CD4-positive, alpha-beta memory T cell (primary cell): ENCODE results near the gene USP16. TPM values are rescaled to one million over a fixed set of nuclear protein-coding genes. Genes with fewer than 3 reads are reported as not detected.
"Not testable (repeated sequence)": the region's sequence is repeated elsewhere in the genome, so short reads cannot be mapped to it uniquely, and the experiment has no call there.

Source experiments
- CTCF ChIA-PET: fragments of 350-600 bp; sonication (Branson Sonifier 250); formaldehyde crosslinking; loops from one replicate; lab custom pipeline; 2021; ENCODE audit warnings: inconsistent platforms; ENCODE audit not compliant: partially characterized antibody; lab: Charles Lee
- POLR2A ChIA-PET: fragments of 350-600 bp; sonication (Branson Sonifier 250); formaldehyde crosslinking; loops from one replicate; lab custom pipeline; 2021; ENCODE audit not compliant: partially characterized antibody; lab: Charles Lee
- DNase-seq, 5 donors: peaks; one replicate each; pipeline versions ENCODE4 v3.0.0 to v3.0.0-alpha.2; 2020 to 2022; ENCODE audit warnings: mixed read lengths in 1 of 5
- H3K27ac ChIP-seq: one replicate; pipeline ENCODE4 v1.7.0; 2013; ENCODE audit warnings: low read depth, low read length
- H3K27me3 ChIP-seq: 2 replicates; pipeline ENCODE4 v1.7.0; 2013; ENCODE audit warnings: mild to moderate bottlenecking, low read length, moderate library complexity; ENCODE audit not compliant: insufficient read depth
- H3K36me3 ChIP-seq: 2 replicates; pipeline ENCODE4 v1.7.0; 2013; ENCODE audit warnings: mild to moderate bottlenecking, low read length, moderate library complexity; ENCODE audit not compliant: insufficient read depth
- H3K4me1 ChIP-seq: 2 replicates; pipeline ENCODE4 v1.7.0; 2013; ENCODE audit warnings: mild to moderate bottlenecking, low read length, moderate library complexity; ENCODE audit not compliant: insufficient read depth
- H3K4me3 ChIP-seq, 2 donors: one replicate each; pipeline ENCODE4 v1.7.0; 2013; ENCODE audit warnings: low read length in 2 of 2, mild to moderate bottlenecking in 1 of 2
- H3K9me3 ChIP-seq, 2 donors: one replicate each; pipeline ENCODE4 v1.7.0; 2013; ENCODE audit warnings: low read length in 2 of 2, control low read depth in 1 of 2; ENCODE audit not compliant: control insufficient read depth in 1 of 2
- H3K27ac Mint-ChIP-seq, 7 donors: one replicate each; pipeline ENCODE4 v1.8.0; 2020 to 2021; ENCODE audit warnings: mixed read lengths in 7 of 7, mild to moderate bottlenecking in 6 of 7, inconsistent platforms in 3 of 7, moderate library complexity in 3 of 7
- H3K27me3 Mint-ChIP-seq, 2 donors: one replicate each; pipeline ENCODE4 v1.8.0; 2020 to 2021; ENCODE audit warnings: mixed read lengths in 2 of 2
- H3K36me3 Mint-ChIP-seq, 2 donors: one replicate each; pipeline ENCODE4 v1.8.0; 2020 to 2021; ENCODE audit warnings: mixed read lengths in 2 of 2, inconsistent platforms in 1 of 2, mild to moderate bottlenecking in 1 of 2
- H3K4me1 Mint-ChIP-seq, 4 donors: one replicate each; pipeline ENCODE4 v1.8.0; 2020 to 2021; ENCODE audit warnings: mixed read lengths in 4 of 4, mild to moderate bottlenecking in 1 of 4
- H3K4me3 Mint-ChIP-seq, 8 donors: one replicate each; pipeline ENCODE4 v1.8.0; 2020 to 2021; ENCODE audit warnings: mixed read lengths in 8 of 8, mild to moderate bottlenecking in 7 of 8, moderate library complexity in 6 of 8, inconsistent platforms in 3 of 8
- H3K9me3 Mint-ChIP-seq, 8 donors: one replicate each; pipeline ENCODE4 v1.8.0; 2020 to 2021; ENCODE audit warnings: mixed read lengths in 8 of 8, mild to moderate bottlenecking in 5 of 8, inconsistent platforms in 3 of 8, moderate library complexity in 1 of 8
- intact Hi-C: fragments of 100-400 bp; cut with micrococcal nuclease; formaldehyde crosslinking; loops from one replicate; pipeline ENCODE4 v1.15.1; 2023
- polyA plus RNA-seq, 2 donors: library from polyadenylated mRNA; unstranded; fragments of 300-500 nt; fragmentation: Illumina TruSeq; gene quantifications; one replicate each; pipeline ENCODE4 v1.2.3, GENCODE V29; 2021
- total RNA-seq, 2 experiments: library from RNA; stranded (reverse); gene quantifications; one replicate each; pipeline ENCODE4 v1.2.3, GENCODE V29; 2021

Gene USP16
- total and polyA plus RNA-seq, 4 experiments from 2014 or later = 19.6 to 57.2 (median 46.6) TPM

DNA sequence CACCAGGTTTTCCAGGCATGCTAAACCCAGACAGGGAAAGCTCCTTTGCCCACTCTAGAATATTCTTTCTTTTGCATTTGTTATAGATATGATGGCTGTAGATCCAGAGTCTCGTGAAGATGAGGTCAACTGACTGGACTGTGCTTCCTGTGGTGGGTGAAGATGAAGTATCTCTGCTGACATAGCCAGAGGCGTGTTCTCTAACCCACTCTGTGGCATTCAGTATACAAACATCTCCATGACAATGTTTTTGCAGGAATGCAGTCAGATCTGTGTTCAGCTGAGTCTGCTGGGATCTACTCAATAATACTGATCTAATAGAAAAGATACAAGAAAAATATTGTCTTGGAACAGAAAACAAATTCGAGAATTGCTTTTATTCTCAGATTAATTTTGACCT is 16.7 kb upstream of the USP16 start:
- H3K27ac Mint-ChIP-seq = no peak overlapping the region
- intact Hi-C loops = no loop called here

GRCh38 chr21:29008367-29008766 is 16.1 kb upstream of the USP16 start:
- Mint-ChIP-seq H3K4me1 (peaks cover 0 to 6% (median 0%) of the 10 kb centered on the region in 4 donors), H3K4me3 (no peak overlapping the region), H3K27me3 (no peaks in the 10 kb centered on the region), H3K27ac (no peak overlapping the region), H3K9me3 (no peaks in the 10 kb centered on the region), H3K36me3 (peaks cover 0 to 13% of the 10 kb centered on the region in 2 donors)
- Histone ChIP-seq H3K9me3 (no peaks in the 10 kb centered on the region), H3K4me3 (no peak overlapping the region), H3K36me3 (no peaks in the 10 kb centered on the region), H3K27ac (no peak overlapping the region), H3K4me1 (peaks cover 5% of the 10 kb centered on the region), H3K27me3 (no peaks in the 10 kb centered on the region)
- intact Hi-C loops = no loop called here
- POLR2A ChIA-PET = interaction anchor here (1.3 to 10.3 kb wide), 2 partner anchors 13 to 16 kb away, joined by 3 to 383 read pairs; partner anchors contain the start of genes LTN1, RWDD2B and USP16
- CTCF ChIA-PET = interaction anchor here (0.9 to 1.8 kb wide), 2 partner anchors 14 to 340 kb away, joined by 3 to 5 read pairs; no protein-coding TSS in a partner anchor
- DNase-seq = no peak

More for the DNA sequence above, 16.7 kb upstream of the USP16 start:
- Histone ChIP-seq H3K36me3 (no peaks in the 10 kb centered on the region), H3K4me1 (peaks cover 5% of the 10 kb centered on the region), H3K4me3 (no peak overlapping the region), H3K27me3 (no peaks in the 10 kb centered on the region), H3K9me3 (no peaks in the 10 kb centered on the region), H3K27ac (no peak overlapping the region)
- no peak for DNase-seq
- ChIA-PET POLR2A (interaction anchor here (10.3 kb wide), 1 partner anchor 13 kb away, joined by 383 read pairs; the partner anchor contains the start of genes RWDD2B and USP16), CTCF (interaction anchor here (0.9 kb wide), 1 partner anchor 340 kb away, joined by 3 read pairs; no protein-coding TSS in a partner anchor)
- Mint-ChIP-seq H3K36me3 (peaks cover 0 to 13% of the 10 kb centered on the region in 2 donors), H3K4me3 (no peak overlapping the region), H3K9me3 (no peaks in the 10 kb centered on the region), H3K27me3 (no peaks in the 10 kb centered on the region), H3K4me1 (peaks cover 0 to 8% (median under 1%) of the 10 kb centered on the region in 4 donors)

GRCh38 chr21:29011236-29011635 is 13.2 kb upstream of the USP16 start:
- DNase-seq, H3K4me3 Mint-ChIP-seq, H3K36me3 ChIP-seq, H3K4me1 ChIP-seq, intact Hi-C loops, H3K27ac Mint-ChIP-seq, H3K27me3 ChIP-seq, H3K4me3 ChIP-seq, H3K9me3 ChIP-seq, H3K4me1 Mint-ChIP-seq, CTCF ChIA-PET, H3K27ac ChIP-seq, POLR2A ChIA-PET, H3K27me3 Mint-ChIP-seq, H3K9me3 Mint-ChIP-seq: not testable (repeated sequence)
- H3K36me3 Mint-ChIP-seq = peaks cover 0 to 13% of the 10 kb centered on the region in 2 donors

DNA sequence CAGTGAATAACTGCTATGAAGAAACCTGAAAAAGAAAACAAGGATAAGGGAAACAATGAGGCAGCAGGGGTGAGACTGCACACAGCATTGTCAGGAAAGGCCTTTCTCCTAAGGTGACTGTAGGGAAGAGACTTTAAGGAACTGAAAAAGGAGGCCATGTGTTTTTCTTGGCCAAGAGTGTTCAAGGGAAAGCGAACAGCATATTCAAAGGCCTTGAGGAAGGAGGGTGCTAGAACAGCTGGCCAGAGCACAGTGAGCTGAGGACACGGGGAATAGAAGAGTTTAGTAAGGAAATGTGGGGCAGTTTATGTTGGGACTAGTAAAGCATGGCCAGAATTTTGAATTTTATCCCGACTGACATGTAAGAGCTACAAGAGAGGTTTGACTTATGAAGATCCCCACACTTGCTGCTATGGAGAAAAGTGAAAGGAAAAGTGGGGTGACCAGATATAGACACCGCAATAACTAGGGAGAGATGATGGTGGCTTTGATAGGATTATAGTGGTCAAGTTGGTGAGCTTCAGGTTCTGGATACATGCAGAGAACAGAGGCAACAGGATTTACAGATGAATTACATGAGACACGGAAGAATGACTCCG is 6.7 kb upstream of the USP16 start:
- Histone ChIP-seq H3K27me3 (no peaks in the 10 kb centered on the region), H3K4me1 (peaks cover 31% of the 10 kb centered on the region), H3K36me3 (no peaks in the 10 kb centered on the region), H3K9me3 (no peaks in the 10 kb centered on the region), H3K4me3 (peak overlapping the region in 1 of 2 donors; percentile 93), H3K27ac (peak overlapping the region; percentile 5)
- H3K36me3 Mint-ChIP-seq = peaks cover 0 to 6% of the 10 kb centered on the region in 2 donors
- ChIA-PET POLR2A (interaction anchor here (1.4 to 10.5 kb wide), 4 partner anchors 13 to 56 kb away, joined by 4 to 383 read pairs (median 26); partner anchors contain the start of genes CCT8 and LTN1), CTCF (interaction anchor here (1.7 to 1.8 kb wide), 2 partner anchors 14 to 15 kb away, joined by 4 to 12 read pairs; no protein-coding TSS in a partner anchor)
- peak overlapping the region; percentile 82 to 94 (median 90) for H3K4me3 Mint-ChIP-seq
- DNase-seq = no peak
- peaks cover 15 to 47% (median 32%) of the 10 kb centered on the region in 4 donors for H3K4me1 Mint-ChIP-seq
- H3K9me3 Mint-ChIP-seq = no peaks in the 10 kb centered on the region
- no peaks in the 10 kb centered on the region for H3K27me3 Mint-ChIP-seq
- intact Hi-C loops = no loop called here
- H3K27ac Mint-ChIP-seq = peak overlapping the region; percentile 78 to 99 (median 84)

- H3K9me3 Mint-ChIP-seq = no peaks in the 10 kb centered on the region
- no peaks in the 10 kb centered on the region for H3K27me3 Mint-ChIP-seq
- ChIA-PET POLR2A (interaction anchor here (1.0 to 10.5 kb wide), 7 partner anchors 14 to 281 kb away, joined by 3 to 383 read pairs (median 5); partner anchors contain the start of genes CCT8 and LTN1), CTCF (interaction anchor here (1.7 to 1.8 kb wide), 2 partner anchors 15 to 16 kb away, joined by 4 to 12 read pairs; no protein-coding TSS in a partner anchor)
- intact Hi-C loops = no loop called here
- Histone ChIP-seq H3K4me1 (peaks cover 39% of the 10 kb centered on the region), H3K27me3 (no peaks in the 10 kb centered on the region), H3K27ac (peak overlapping the region; percentile 92), H3K36me3 (no peaks in the 10 kb centered on the region), H3K9me3 (no peaks in the 10 kb centered on the region), H3K4me3 (peak overlapping the region; percentile 68 to 93)
- peaks cover 0 to 6% of the 10 kb centered on the region in 2 donors for H3K36me3 Mint-ChIP-seq
- peak overlapping the region; percentile 78 to 99 (median 96) for H3K27ac Mint-ChIP-seq
- peak overlapping the region; percentile 82 to 94 (median 92) for H3K4me3 Mint-ChIP-seq
- peaks cover 19 to 52% (median 38%) of the 10 kb centered on the region in 4 donors for H3K4me1 Mint-ChIP-seq
- DNase-seq = no peak
Observed at GRCh38 chr21:29018540-29018939, 5.9 kb upstream of the USP16 start.

DNA sequence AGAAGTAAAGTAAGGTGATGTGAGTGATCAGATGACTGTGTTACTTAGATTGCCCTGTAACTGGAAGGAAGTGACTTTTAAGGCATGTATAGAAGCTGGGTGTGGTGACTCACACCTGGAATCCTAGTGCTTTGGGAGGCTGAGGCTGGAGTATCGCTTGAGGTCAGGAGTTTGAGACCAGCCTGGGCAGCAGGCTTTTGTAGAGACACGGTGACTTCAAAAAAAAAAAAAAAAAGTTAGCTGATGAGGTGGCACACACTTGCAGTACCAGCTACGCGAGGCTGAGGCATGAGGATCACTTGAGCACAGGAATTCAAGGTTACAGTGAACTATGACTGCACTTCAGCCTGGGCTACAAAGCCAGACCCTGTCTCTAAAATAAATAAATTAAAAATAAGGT is 2.3 kb upstream of the USP16 start:
- POLR2A ChIA-PET = interaction anchor here (5.9 to 10.5 kb wide), 3 partner anchors 18 to 49 kb away, joined by 70 to 383 read pairs (median 107); partner anchors contain the start of genes CCT8 and LTN1
- Mint-ChIP-seq H3K4me3 (peak overlapping the region; percentile 4 to 72 (median 48)), H3K4me1 (peaks cover 35 to 83% (median 64%) of the 10 kb centered on the region in 4 donors), H3K36me3 (peaks cover 0 to 28% of the 10 kb centered on the region in 2 donors), H3K9me3 (peaks cover 0 to 3% (median 0%) of the 10 kb centered on the region in 8 donors), H3K27me3 (no peaks in the 10 kb centered on the region), H3K27ac (peak overlapping the region; percentile 81 to 97 (median 89))
- CTCF ChIA-PET = interaction anchor here (0.7 to 2.1 kb wide), 5 partner anchors 13 to 54 kb away, joined by 3 to 5 read pairs (median 4); no protein-coding TSS in a partner anchor
- intact Hi-C loops = no loop called here
- Histone ChIP-seq H3K9me3 (no peaks in the 10 kb centered on the region), H3K4me3 (no peak overlapping the region), H3K27ac (peak overlapping the region; percentile 20), H3K36me3 (no peaks in the 10 kb centered on the region), H3K27me3 (no peaks in the 10 kb centered on the region), H3K4me1 (peaks cover 66% of the 10 kb centered on the region)
- DNase-seq = peak in 2 of 5 donors; percentile 15 to 26
